Epidermal melanocyte (primary cell): ENCODE measurements around the gene BFSP2.
A peak's percentile ranks its signal among the peaks of the same experiment; 100 is the strongest.

Experiments
- DNase-seq: peaks from one replicate; pipeline ENCODE4 v3.0.0; 2011; ENCODE audit warnings: low spot score; ENCODE audit not compliant: insufficient read length

Gene BFSP2

GRCh38 chr3:133414021-133414392 lies 14.2 kb downstream of the BFSP2 start:
- no peak for DNase-seq

DNA sequence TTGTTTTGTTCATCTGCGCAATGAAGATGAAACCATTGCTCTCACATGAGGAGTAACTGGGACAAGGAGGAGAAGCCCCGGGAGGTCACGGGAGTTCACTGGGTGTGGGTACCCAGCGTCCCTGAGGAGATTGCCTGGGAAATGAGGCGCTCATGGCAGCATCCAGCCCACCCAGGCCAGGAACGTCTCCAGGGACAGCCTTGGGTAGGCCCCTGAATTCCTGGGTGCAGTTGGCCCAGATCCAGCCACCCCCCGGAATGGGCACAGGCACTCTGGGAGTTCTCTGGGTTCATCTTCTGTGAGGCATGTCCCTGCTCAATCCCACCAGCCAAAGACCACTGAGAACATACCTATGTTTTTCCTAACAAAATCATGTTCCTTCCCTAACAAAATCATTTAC lies 18.5 kb downstream of the BFSP2 start:
- DNase-seq = no peak

GRCh38 chr3:133419151-133419909 lies 19.5 kb downstream of the BFSP2 start:
- DNase-seq = no peak

- DNase-seq = no peak
Measured at GRCh38 chr3:133424937-133425869, 25.3 kb downstream of the BFSP2 start.

DNA sequence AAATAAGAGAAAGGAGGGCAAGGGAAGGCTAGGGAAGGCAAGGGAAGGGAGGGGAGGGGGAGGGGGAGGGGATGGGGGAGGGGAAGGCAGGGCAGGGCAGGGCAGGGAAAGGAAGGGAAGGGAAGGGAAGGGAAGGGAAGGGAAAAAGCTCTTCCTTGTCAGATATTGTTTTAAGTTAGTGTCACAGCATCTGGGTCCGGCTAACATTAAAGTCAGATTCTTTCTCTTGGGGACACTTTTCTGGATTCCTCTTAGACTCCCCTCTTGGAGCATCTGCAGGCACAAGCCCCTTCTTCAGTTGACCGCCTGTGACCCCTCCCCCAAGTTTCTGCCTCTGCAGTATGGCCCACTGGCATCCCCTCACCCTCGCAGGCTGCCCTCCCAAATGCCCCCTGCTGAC lies 26.0 kb downstream of the BFSP2 start:
- no peak for DNase-seq

DNA sequence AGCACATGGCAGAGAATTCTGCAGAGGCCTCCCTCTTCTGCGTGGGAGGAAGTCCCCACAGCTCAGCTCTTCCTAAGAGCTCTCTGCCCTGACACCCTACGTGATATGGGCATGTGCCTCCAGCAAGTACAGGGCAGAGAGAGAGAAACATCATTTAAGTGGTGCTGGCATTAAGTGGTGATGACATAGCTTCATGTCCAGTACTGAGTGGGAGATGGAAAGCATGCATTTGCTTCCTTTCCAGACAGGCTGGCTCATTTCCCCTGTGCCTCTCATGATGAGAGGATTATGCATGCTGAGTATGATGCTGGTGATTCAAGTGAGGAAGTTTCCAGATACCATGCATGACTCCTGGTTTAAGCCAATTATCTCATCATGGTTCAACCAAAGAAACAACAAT lies 26.9 kb downstream of the BFSP2 start:
- no peak for DNase-seq

GRCh38 chr3:133428552-133428951 lies 28.7 kb downstream of the BFSP2 start:
- no peak for DNase-seq

- no peak for DNase-seq
Measured at GRCh38 chr3:133429063-133429462, 29.2 kb downstream of the BFSP2 start.

- DNase-seq = no peak
Measured at GRCh38 chr3:133439563-133439962, 39.7 kb downstream of the BFSP2 start.

GRCh38 chr3:133440652-133441051 lies 40.8 kb downstream of the BFSP2 start:
- no peak for DNase-seq

DNA sequence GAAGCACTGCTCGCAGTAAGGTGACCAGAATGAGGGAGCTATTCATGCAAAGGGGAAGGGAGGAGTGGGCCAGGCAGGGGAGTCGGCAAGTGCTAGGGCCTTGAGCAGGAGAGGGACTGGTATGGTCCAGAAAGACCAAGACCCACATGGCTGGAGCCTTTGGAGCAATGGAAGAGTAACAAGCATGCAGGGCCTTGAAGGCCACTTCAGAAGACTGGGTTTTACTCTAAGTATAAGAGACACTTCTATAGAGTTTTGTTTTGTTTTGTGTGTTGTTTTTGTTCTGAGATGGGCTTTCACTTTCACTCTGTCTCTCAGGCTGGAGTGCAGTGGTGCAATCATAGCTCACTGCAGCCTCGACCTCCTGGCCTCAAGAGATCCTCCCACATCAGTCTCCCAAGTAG lies 42.0 kb downstream of the BFSP2 start:
- no peak for DNase-seq

- DNase-seq = no peak
Measured at GRCh38 chr3:133442518-133442917, 42.7 kb downstream of the BFSP2 start.

DNA sequence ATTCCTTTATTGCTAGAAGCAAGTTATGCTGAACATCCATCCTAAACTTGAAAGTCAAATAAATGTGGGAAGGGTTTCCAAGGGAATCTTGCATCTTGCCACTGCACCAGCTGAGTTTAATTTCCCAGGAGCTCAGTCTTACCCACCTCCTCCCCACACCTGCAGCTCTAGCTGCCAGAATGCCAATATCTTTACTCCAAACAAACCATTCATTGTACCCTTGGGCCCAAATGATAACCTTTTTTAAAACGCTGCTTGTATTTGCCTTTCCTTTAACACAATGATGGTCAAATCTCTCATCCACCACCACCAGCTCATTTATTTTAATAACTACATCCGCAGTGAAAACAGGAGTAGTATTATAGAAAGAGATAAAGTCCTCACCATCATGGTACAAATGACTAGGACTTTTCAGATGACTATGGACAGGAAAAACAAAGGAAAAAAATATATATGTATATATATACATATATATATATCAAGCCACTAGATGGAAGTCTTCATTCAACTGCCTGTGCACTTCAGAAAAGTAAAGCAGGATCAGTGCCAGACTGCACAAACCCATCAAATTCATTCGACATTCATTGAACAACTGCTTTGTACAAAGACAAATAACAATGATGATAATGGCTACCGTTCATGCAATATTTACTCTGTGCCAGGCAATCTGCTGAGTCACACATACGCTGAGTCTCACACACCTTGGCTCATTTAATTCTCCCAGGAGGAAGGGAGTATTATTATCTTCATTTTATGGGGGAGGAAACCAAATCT lies 44.0 kb downstream of the BFSP2 start:
- DNase-seq = no peak

GRCh38 chr3:133444423-133444774 lies 44.5 kb downstream of the BFSP2 start:
- DNase-seq = no peak

DNA sequence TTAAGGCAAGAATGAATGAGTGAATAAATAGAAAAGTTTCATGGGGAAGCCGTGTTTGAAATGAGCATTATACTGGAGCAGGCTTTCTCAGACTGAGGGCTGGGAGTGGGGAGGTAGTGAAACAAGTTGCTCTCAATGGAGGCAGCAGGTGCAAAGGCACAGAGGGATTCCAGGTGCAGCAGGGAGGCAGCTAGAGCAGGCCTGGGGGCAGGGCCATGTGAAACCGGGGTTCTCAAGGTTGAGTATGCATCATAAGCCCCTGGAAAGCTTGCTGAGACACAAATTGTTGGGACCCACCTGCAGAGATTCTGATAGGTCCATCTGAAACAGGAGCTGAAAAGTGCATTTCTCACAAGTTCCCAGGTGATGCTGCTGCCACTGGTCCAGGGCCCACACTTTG lies 45.3 kb downstream of the BFSP2 start:
- no peak for DNase-seq

GRCh38 chr3:133447750-133448477 lies 48.1 kb downstream of the BFSP2 start:
- no peak for DNase-seq

DNA sequence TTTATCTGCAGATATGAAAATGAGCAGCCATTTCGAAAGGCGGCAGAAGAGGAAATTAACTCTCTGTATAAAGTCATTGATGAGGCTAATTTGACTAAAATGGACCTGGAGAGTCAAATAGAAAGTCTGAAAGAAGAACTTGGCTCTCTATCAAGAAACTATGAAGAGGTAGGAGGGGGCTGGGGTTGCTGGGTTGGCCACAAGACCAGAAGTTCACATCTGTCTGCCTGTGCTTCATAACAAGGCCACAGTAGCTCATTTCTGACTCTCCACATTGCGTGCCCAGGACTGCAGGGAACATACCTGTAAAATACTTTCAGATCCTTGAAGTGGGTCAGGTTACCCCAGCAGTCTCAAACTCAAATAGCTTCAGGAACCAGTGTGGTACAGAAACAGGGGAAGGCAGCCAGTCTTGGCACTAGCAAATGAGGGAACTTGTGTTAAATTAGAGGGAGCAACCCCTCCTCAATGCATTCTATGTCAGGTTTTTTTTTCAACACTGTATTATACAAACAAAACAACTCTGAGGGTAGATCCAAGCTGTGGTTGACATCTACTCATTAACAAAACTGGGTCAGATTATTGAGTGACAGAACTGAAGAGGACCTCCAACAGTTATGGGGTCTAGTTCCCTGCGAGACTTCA lies 48.7 kb downstream of the BFSP2 start:
- DNase-seq = no peak

- DNase-seq = no peak
Measured at GRCh38 chr3:133451309-133451708, 51.5 kb downstream of the BFSP2 start.

DNA sequence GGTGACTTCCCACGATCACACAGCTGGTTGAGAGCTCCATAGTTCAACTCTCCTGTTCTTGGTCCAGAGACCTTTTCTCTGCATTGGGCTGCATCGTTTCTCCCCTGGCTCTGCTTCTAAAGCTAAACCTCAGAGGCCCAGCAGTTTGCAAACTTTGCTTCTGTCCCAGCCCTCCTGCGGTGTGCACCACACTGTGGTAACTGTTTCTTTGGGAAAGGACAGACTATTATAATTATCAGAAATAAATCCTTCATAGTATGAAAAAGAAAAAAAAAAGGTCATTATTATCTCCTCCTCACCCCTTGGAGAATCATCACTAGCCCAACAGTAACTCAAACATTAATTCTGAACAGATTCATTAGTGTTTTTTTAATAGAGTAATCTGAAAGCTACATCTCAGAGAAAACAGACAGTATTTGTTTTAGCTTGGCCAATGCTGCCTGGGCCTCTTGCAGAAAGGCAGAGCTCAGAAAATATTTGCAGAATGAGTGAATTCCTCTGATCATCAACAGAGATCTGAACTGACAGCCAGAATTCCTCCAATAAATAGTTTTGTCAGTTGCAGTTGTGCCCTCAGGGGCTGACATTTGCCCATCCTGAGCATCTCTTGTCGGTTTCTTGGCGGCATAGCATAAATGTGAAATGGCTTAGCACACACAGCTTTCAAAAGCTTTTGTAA lies 52.9 kb downstream of the BFSP2 start:
- peak; percentile 72 for DNase-seq

DNA sequence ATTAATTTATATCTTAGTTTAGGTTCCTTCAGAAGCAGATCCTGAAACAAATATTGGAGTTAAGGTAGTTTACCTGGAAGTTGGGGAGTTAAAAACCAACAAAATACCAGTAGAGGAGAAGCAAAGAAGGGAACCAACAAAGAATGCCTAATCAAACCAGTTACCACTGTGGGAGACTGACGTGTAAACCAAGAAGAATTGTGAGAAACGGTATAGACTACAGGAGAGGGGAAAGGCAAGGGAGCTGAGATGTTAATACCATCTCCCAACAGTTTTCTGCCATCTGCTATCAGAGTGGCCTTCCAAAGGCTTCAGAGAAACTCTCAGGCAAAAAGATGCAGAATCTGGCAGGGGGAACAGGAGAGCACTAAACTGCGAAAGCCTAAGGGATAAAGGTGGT lies 53.5 kb downstream of the BFSP2 start:
- DNase-seq = no peak
